Left lung (tissue), 10 donors: ENCODE results near the gene TMC8. TPM values are rescaled to one million over a fixed set of nuclear protein-coding genes. Genes with fewer than 3 reads are reported as not detected.

ENCODE experiments used
- ATAC-seq: fragments of 200-7000 bp; cut with Tn5 transposase; one replicate; pipeline ENCODE4 v1.9.1; 2020; ENCODE audit warnings: moderate library complexity
- DNase-seq, 4 donors: peaks; one replicate each; pipeline ENCODE4 v3.0.0-alpha.2; 2013 to 2020
- H3K27ac ChIP-seq, 2 donors: fragments of 200-600 bp; sonication (generic) in 1 of 2; one replicate each; pipeline versions ENCODE4 v1.5.0 to v1.8.0; 2020 to 2021
- H3K27me3 ChIP-seq, 2 donors: fragments of 200-600 bp; sonication (generic) in 1 of 2; one replicate each; pipeline versions ENCODE4 v1.5.0 to v1.8.0; 2020 to 2021
- H3K36me3 ChIP-seq, 2 donors: fragments of 200-600 bp; sonication (generic) in 1 of 2; one replicate each; pipeline versions ENCODE4 v1.5.0 to v1.8.0; 2020 to 2021
- H3K4me1 ChIP-seq, 2 donors: fragments of 200-600 bp; one replicate each; pipeline ENCODE4 v1.8.0; 2021
- H3K4me3 ChIP-seq, 2 donors: fragments of 200-600 bp; sonication (generic) in 1 of 2; one replicate each; pipeline versions ENCODE4 v1.5.0 to v1.8.0; 2020 to 2021; ENCODE audit warnings: mild to moderate bottlenecking in 1 of 2
- H3K9me3 ChIP-seq, 2 donors: fragments of 200-600 bp; sonication (generic) in 1 of 2; one replicate each; pipeline versions ENCODE4 v1.5.0 to v1.8.0; 2020 to 2021
- CTCF ChIP-seq, 2 donors: fragments of 200-600 bp; sonication (generic) in 1 of 2; IDR thresholded peaks; one replicate each; pipeline versions ENCODE4 v1.5.0 to v1.8.0; 2021; ENCODE audit warnings: antibody characterized with exemption in 2 of 2
- intact Hi-C, 2 donors: fragments of 100-400 bp; cut with DNase I; formaldehyde crosslinking; loops; one replicate each; pipeline versions ENCODE4 v1.11.2 to v1.14.2; 2022
- polyA plus RNA-seq, 6 donors: library from polyadenylated mRNA; unstranded; fragments of 120-200 nt; gene quantifications; one replicate each; pipeline ENCODE4 v1.2.1, GENCODE V29; 2013; ENCODE audit not compliant: insufficient read length in 6 of 6
- total RNA-seq, 2 donors: library from RNA; stranded (reverse); fragmentation: NEBNext Ultra II Directional; extraction: Animal tissue kit (Norgen Biotek cat#: 25700); gene quantifications; one replicate each; pipeline ENCODE4 v1.2.1, GENCODE V29; 2021
- donor health status: DM: no; HTN: yes; CAD: no.
- donor health status: DM: no; HTN: no; CAD: no.

The TMC8 gene
- total and polyA plus RNA-seq, 8 donors: 4.1 to 37.3 (median 5.9) TPM

DNA sequence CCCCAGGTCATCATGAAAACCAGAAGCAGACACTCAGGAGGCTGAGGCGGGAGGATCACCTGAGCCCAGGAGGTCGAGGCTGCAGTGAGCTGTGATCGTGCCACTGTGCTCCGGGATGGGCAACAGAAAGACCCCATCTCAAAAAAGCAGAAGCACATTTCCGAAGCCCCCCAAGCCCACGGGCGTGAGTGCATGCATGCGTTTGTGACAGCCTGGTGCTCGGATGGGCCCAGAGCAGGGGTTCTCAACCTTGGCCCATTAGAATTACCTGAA, 21.1 kb upstream of the TMC8 start:
- TF ChIP-seq CTCF (IDR thresholded peaks at IDR 0.05): no peak
- H3K36me3 ChIP-seq: peaks cover 0 to 78% of the 10 kb centered on the region in 2 donors
- ATAC-seq: no peak
- no peak overlapping the region for H3K27ac ChIP-seq
- intact Hi-C loops: no loop called here
- H3K4me3 ChIP-seq: no peak overlapping the region
- H3K27me3 ChIP-seq: no peaks in the 10 kb centered on the region
- H3K4me1 ChIP-seq: peaks cover 0 to 22% of the 10 kb centered on the region in 2 donors
- DNase-seq: peak in 1 of 4 donors; percentile 43
- no peaks in the 10 kb centered on the region for H3K9me3 ChIP-seq

GRCh38 chr17:78110363-78111015, 20.1 kb upstream of the TMC8 start:
- no peak for TF ChIP-seq CTCF (IDR thresholded peaks at IDR 0.05)
- Histone ChIP-seq H3K27ac (no peak overlapping the region), H3K36me3 (peaks cover 0 to 80% of the 10 kb centered on the region in 2 donors), H3K27me3 (no peaks in the 10 kb centered on the region), H3K4me1 (peaks cover 0 to 22% of the 10 kb centered on the region in 2 donors), H3K9me3 (no peaks in the 10 kb centered on the region), H3K4me3 (no peak overlapping the region)
- DNase-seq (peak in 1 of 4 donors; percentile 57), ATAC-seq (no peak)
- intact Hi-C loops: no loop called here

DNA sequence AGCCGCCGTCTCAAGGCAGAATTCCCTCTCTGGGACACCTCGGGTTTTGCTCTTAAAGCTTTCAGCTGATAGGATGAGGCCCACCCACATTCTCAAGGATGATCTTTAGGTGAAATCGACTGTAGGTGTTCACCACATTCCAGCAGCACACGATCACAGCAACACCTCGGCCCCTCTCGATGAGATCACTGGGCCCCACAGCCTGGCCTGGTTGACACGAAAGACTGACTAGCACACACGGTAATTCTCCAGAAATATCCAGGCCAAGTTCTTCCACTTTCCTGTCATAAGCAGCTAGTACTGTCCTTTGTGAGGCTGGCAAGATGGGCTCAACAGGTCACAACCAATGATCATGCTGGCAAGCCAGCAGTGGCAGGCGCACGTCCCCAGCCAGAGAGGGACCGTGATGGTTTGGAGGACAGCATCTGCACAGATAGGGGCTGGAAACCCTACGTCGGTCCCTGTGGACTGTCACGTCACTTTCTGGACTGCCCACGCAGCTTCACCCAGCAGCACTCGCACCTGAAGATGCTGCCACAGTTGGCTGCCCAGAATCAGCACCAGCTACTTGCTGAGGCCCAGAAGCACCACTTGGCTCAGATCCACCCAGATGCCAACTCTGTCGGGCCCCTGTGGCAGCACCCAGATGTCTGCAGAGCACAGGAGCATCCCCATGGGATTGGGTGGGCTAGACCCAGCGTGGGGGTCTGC, 19.4 kb upstream of the TMC8 start:
- Histone ChIP-seq H3K9me3 (no peaks in the 10 kb centered on the region), H3K36me3 (peaks cover 0 to 80% of the 10 kb centered on the region in 2 donors), H3K27ac (no peak overlapping the region), H3K27me3 (no peaks in the 10 kb centered on the region), H3K4me3 (no peak overlapping the region), H3K4me1 (peaks cover 0 to 22% of the 10 kb centered on the region in 2 donors)
- intact Hi-C loops: no loop called here
- DNase-seq (peak in 1 of 4 donors; percentile 35), ATAC-seq (no peak)
- TF ChIP-seq CTCF (IDR thresholded peaks at IDR 0.05): no peak

GRCh38 chr17:78111727-78112517, 18.6 kb upstream of the TMC8 start:
- Histone ChIP-seq H3K9me3 (no peaks in the 10 kb centered on the region), H3K4me3 (no peak overlapping the region), H3K4me1 (peaks cover 0 to 22% of the 10 kb centered on the region in 2 donors), H3K27me3 (no peaks in the 10 kb centered on the region), H3K36me3 (peaks cover 0 to 85% of the 10 kb centered on the region in 2 donors), H3K27ac (no peak overlapping the region)
- no peak for TF ChIP-seq CTCF (IDR thresholded peaks at IDR 0.05)
- ATAC-seq: no peak
- peak in 1 of 4 donors; percentile 75 for DNase-seq
- intact Hi-C loops: no loop called here
